HG03280 (cell line): Measurements from ENCODE around the gene POU2F3.

Source experiments
- ATAC-seq: cut with Tn5 transposase; IDR thresholded peaks from one replicate; pipeline ENCODE4 v1.9.1; 2021; ENCODE audit warnings: mild to moderate bottlenecking, moderate library complexity; ENCODE audit not compliant: unreplicated experiment

The POU2F3 gene

GRCh38 chr11:120210626-120211521 is 29.1 kb upstream of the POU2F3 start, which contains the start of gene OAF:
Gene OAF, plus strand, starts transcription at chr11:120211032. Its CDS starts 248 bp downstream, at chr11:120211280.
- peak; percentile 73 for ATAC-seq

- no peak for ATAC-seq
Measured at GRCh38 chr11:120211522-120212258, 28.2 kb upstream of the POU2F3 start.

DNA sequence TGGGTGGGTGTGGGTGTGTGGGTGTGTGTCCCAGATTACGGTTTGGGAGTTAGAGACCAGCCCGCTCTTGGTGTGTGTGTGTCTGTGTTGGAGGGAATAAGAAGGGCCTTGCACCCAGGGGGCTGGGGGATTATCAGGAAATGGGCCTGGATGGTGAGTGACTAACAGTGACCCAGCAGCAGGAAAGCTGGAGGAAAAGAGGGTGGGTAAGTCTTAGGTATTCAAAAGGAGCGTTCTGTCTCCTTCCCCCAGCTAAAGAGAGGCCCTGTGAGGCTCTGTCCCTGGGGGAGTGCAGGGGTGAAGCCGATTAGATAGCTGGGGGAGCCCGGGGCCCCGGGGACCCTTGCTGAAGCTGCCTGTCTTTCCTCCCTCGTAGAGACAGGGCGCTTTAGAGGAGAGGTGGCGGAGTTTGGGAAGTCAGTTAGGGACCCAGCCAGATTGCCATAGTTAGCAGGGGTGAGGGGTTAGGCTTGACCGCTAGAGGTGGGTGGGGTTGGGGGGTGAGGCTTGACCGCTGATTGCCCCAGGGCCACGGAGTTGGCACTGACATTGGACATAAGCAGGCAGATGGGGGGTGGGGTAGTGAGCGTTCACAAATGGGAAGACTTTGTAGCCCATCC is 27.6 kb upstream of the POU2F3 start:
- no peak for ATAC-seq

DNA sequence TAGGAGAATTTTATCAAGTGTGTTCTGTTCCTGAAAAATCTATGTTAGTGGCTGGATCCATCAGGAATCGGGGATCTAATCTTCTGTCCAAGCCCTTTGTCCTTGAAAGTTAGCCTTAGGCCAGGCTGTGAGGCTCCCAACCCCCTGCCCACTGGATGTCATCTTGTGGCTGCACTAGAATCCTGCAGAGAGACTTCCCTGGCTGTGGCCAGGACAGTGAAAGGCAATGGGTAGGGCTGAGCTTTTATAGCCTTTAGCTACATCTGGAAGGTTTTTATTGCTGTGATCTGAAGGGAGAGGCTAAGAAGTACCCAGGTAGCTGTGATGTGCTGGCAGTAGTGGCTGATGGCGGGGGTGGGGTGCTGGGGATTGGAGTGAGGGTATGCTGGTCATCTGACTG is 27.0 kb upstream of the POU2F3 start:
- no peak for ATAC-seq

DNA sequence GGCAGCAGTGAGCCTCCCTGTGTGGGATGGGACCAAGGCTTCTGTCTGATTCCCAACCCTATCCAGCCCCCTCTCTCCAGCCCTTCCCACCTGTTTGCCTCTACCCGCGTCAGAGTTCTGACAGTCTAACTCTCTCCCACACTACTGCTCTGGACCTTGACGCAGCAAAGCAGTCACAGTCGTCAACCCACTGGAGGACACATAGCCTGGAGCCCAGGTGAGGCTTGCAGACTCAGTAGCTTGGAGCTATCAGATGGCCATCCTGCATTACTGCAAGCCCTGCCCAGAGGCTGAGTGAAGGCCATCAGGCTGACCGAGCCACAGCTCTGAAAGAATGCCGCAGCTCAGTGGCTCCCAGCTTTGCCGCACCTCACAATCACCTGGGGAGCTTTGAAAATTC is 25.4 kb upstream of the POU2F3 start:
- ATAC-seq, result no peak

DNA sequence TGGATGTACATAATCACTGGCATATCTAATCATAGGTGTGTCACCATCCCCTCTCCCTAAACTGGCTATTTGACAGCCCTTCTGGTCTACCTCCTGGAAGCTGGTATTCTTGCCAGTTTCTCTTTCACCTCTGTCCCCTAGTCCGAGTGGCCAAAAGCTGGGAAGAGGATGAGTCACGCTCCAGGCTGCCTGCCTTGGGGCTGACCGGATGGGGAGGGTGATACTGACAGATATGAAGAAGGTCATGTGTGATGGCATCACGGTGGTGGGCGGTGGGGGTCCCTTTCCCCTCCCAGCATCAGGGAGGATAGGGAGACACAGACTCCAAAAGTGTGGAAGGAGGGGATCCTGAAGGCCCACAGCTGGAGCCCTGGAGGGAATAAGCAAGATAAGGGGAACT is 24.3 kb upstream of the POU2F3 start:
- no peak for ATAC-seq

- ATAC-seq, result no peak
Measured at GRCh38 chr11:120216426-120217102, 23.4 kb upstream of the POU2F3 start.

- no peak for ATAC-seq
Measured at GRCh38 chr11:120217526-120217925, 22.4 kb upstream of the POU2F3 start.

GRCh38 chr11:120217941-120218694 is 21.8 kb upstream of the POU2F3 start:
- ATAC-seq, result no peak

DNA sequence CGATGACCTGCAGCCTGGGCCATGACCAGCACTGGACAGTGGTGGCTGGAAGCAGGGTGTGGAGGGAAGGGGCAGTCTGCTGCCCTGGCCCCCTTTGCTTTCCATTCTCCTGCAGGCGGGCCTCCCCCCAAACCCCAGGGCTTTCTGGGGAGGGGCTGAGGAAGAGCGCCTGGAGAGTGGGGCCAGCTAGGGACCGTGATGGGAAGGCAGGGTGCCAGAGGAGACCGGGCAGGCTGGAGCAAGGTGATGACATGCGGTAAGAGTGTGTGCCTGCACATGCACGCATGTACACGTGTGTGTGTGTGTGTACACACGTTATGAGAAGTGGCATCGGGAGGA is 21.3 kb upstream of the POU2F3 start:
- no peak for ATAC-seq

GRCh38 chr11:120219232-120219937 is 20.6 kb upstream of the POU2F3 start:
- no peak for ATAC-seq

DNA sequence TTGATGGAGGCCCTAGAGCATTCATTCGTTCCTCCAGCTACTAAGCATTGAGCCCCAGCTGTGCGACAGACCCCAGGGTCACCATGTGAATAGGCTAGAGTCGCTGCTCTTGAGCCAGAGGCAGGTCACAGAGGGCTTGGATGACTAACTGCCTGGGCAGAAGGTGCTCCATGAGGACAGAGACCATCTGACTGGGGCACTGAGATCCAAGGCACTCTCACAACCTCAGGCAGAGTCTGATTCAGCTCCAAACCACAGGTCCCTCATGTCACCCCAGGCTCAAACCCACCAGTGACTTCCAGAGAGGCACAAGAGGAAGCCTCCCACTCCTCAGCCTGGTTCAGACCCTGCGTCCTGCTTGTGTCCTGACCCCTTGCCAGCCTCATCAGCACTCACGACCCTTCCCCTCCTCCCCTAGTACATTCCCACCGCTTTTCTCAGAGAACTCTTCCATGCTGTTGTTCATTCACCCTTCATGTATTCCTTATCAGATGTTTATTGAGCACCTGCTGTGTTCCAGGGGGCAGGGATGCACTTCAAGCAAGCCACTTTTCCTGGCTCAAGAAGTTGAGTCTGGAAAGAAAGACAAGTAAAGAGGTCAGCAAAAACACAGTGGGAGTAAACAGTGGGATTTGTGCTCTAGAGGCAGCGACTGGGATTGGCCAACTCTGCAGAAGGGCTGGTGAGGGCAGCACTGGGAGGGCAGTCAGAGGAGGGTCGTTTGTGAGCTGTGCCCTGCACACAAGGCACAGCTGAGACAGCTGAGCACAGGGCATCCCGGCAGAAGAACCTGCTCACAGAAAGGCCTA is 19.8 kb upstream of the POU2F3 start:
- no peak for ATAC-seq

DNA sequence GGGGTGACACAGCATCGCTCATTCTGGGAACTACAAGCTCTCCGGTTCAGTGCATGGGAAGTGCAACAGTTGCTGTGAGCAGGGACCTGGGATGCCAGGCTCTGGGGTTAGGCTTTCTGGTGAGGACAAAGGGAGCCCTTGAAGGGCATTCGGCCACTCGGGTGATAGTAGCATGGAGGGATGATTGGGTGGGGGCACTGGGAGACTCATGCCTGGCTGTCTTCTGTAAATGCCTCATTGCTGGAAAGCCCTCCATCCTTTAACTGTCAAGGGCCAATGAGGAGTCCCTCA is 19.2 kb upstream of the POU2F3 start:
- no peak for ATAC-seq

- no peak for ATAC-seq
Measured at GRCh38 chr11:120221115-120221752, 18.7 kb upstream of the POU2F3 start.

DNA sequence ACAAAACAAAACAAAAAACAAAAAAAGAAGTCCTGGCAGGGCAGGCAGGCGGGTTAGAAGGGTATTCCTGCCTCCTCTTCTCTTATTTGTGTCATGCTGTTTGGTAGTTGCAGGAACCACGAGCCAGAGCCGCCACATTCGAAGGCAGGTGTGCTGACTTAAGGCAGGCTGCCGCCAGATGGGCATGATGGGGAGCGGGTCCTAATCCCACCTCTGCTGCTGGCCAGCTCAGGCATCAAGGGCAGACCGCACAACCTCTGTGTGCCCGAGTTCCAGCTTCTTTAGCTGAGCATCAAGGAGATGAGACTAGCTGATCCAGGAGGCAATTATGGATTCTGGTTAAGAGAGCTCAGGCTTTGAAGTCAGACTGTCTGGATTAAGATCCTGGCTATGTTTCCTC is 17.0 kb upstream of the POU2F3 start:
- no peak for ATAC-seq

DNA sequence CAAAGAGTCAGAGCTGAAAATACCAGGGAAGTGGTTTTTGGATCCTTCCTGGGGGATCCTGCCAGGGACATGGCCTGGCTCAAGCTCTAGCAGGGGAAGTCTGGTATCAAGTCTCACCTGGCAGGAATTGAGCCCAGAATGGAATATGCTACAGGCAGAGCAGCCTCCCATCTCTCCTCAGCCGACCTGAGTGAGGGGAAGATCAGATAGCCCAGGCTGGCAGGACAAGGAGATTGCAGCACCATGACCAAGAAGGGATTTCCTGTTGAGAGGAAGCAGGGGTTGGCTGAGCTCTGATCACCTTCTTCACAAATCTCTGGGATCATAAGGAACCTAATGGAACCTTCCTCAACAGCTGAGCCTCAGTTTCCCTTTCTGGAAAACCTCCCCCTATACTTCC is 16.1 kb upstream of the POU2F3 start:
- no peak for ATAC-seq

DNA sequence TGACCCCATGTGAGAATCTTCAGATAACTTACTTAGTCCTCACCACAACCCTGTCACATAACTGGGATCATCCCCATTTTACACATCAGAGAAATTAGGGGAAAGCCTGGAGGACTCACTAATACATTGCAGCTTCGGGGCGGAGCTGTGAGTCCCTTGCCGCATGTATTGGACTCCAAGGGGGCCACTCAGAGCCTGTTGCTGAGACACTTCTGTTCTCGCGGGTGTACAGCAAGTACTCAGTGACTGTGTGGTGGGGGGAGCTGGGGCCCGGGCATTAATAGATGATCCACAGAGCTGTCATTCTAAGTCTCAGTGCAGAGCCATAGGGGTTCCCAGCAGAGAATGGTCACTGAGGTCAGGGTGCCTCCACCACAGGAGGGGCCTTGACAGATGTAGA is 15.6 kb upstream of the POU2F3 start:
- no peak for ATAC-seq

GRCh38 chr11:120224972-120225909 is 14.7 kb upstream of the POU2F3 start:
- ATAC-seq, result no peak
